Gastroesophageal sphincter (tissue), 3 donors: Measurements from ENCODE around the gene PLXDC2.
"Not testable (repeated sequence)": the region's sequence is repeated elsewhere in the genome, so short reads cannot be mapped to it uniquely, and the experiment has no call there.

Experiments used
- CTCF ChIP-seq, 4 experiments: fragments of 200-600 bp in 2 of 4; fragments of 450-650 bp in 2 of 4; sonication (generic) in 1 of 4; IDR thresholded peaks; one replicate each; pipeline ENCODE4 v1.5.1; 2017 to 2019; ENCODE audit warnings: antibody characterized with exemption in 4 of 4, mild to moderate bottlenecking in 2 of 4, moderate library complexity in 2 of 4
- EP300 ChIP-seq: sonication (generic); formaldehyde crosslinking; IDR thresholded peaks from one replicate; pipeline ENCODE4 v1.6.1; 2017; ENCODE audit warnings: antibody characterized with exemption, mild to moderate bottlenecking
- POLR2A ChIP-seq, 2 donors: fragments of 450-650 bp; IDR thresholded peaks; one replicate each; pipeline ENCODE4 v1.6.1; 2017; ENCODE audit warnings: antibody characterized with exemption in 2 of 2, mild to moderate bottlenecking in 2 of 2, moderate library complexity in 1 of 2
- POLR2AphosphoS5 ChIP-seq: sonication (generic); formaldehyde crosslinking; IDR thresholded peaks from one replicate; pipeline ENCODE4 v1.6.1; 2017; ENCODE audit warnings: antibody characterized with exemption

- TF ChIP-seq CTCF (IDR thresholded peaks at IDR 0.05); POLR2A (IDR thresholded peaks at IDR 0.05); EP300; POLR2AphosphoS5: not testable (repeated sequence)
Measured at GRCh38 chr10:20045100-20045499, 228.9 kb downstream of the PLXDC2 start.
